GM12864 (cell line): ENCODE results near the gene KIF13A.
"Not testable (repeated sequence)": the region's sequence is repeated elsewhere in the genome, so short reads cannot be mapped to it uniquely, and the experiment has no call there.

Experiments
- DNase-seq: peaks from one replicate; pipeline ENCODE4 v3.0.0-alpha.2; 2011; ENCODE audit warnings: low read depth
- H3K4me3 ChIP-seq: 2 replicates; pipeline ENCODE4 v1.5.1; 2011; ENCODE audit warnings: mild to moderate bottlenecking, low read depth, low read length, control low read depth
- CTCF ChIP-seq: IDR thresholded peaks from 2 replicates; pipeline ENCODE4 v1.5.1; 2011; ENCODE audit warnings: low read depth, mild to moderate bottlenecking, moderate library complexity, low read length, control low read depth, inconsistent platforms; ENCODE audit errors: missing control alignments

The KIF13A gene

GRCh38 chr6:18025596-18025995 is 38.2 kb upstream of the KIF13A start:
- no peak overlapping the region for H3K4me3 ChIP-seq
- DNase-seq: no peak
- no peak for TF ChIP-seq CTCF

GRCh38 chr6:18024876-18025275 is 37.4 kb upstream of the KIF13A start:
- no peak for TF ChIP-seq CTCF
- DNase-seq: no peak
- no peak overlapping the region for H3K4me3 ChIP-seq

- DNase-seq: no peak
- H3K4me3 ChIP-seq: no peak overlapping the region
- TF ChIP-seq CTCF: no peak
Observed at GRCh38 chr6:18023891-18024290, 36.5 kb upstream of the KIF13A start.

GRCh38 chr6:18022398-18023231 is 35.2 kb upstream of the KIF13A start:
- H3K4me3 ChIP-seq: no peak overlapping the region
- no peak for TF ChIP-seq CTCF
- DNase-seq: no peak

GRCh38 chr6:18021166-18021850 is 33.9 kb upstream of the KIF13A start:
- H3K4me3 ChIP-seq: no peak overlapping the region
- no peak for TF ChIP-seq CTCF
- no peak for DNase-seq

GRCh38 chr6:18020545-18020944 is 33.1 kb upstream of the KIF13A start:
- not testable (repeated sequence) for DNase-seq, H3K4me3 ChIP-seq

GRCh38 chr6:18019539-18020534 is 32.4 kb upstream of the KIF13A start:
- no peak for DNase-seq
- no peak overlapping the region for H3K4me3 ChIP-seq
- no peak for TF ChIP-seq CTCF

GRCh38 chr6:18019133-18019532 is 31.7 kb upstream of the KIF13A start:
- DNase-seq, H3K4me3 ChIP-seq: not testable (repeated sequence)
